Measurements from ENCODE around the gene HPGDS. TPM values are rescaled to one million over a fixed set of nuclear protein-coding genes. Genes with fewer than 3 reads are reported as not detected.

The HPGDS gene
- polyA plus RNA-seq, 1 of the 3 experiments (the other 2 are of a cell fraction) = not detected

GRCh38 chr4:94378047-94378446 lies 35.4 kb upstream of the HPGDS start (continued):
- TF ChIP-seq REST (IDR thresholded peaks at IDR 0.05; ENCODE audit: low read depth, low read length) = no peak
- TF ChIP-seq TEAD4 (IDR thresholded peaks at IDR 0.05; ENCODE audit: borderline replicate concordance, insufficient read depth) = no peak
- TF ChIP-seq MAX (IDR thresholded peaks at IDR 0.05; ENCODE audit: low read depth) = no peak

GRCh38 chr4:94377294-94377693 lies 34.7 kb upstream of the HPGDS start:
- Histone ChIP-seq H3K9me3 (no peaks in the 10 kb centered on the region), H3K4me2 (no peak overlapping the region), H3K9ac (no peak overlapping the region), H3F3A (replicated peaks; ENCODE audit: insufficient read depth) (no peaks in the 10 kb centered on the region), H3K4me1 (ENCODE audit: control insufficient read depth in 1 of 2, insufficient read depth in 2 of 2, low read depth in 1 of 2, low read length in 1 of 2) (no peaks in the 10 kb centered on the region), H3K27me3 (ENCODE audit: insufficient read depth) (no peaks in the 10 kb centered on the region), H4K20me1 (ENCODE audit: insufficient read depth) (no peaks in the 10 kb centered on the region), H3K36me3 (replicated peaks in 1 of 2; ENCODE audit: control insufficient read depth in 1 of 2, insufficient read depth in 2 of 2, low read length in 1 of 2) (no peaks in the 10 kb centered on the region), H3K79me2 (ENCODE audit: insufficient read depth) (no peaks in the 10 kb centered on the region), H3K4me3 (ENCODE audit: low read depth in 2 of 2, low read length in 1 of 2) (no peak overlapping the region), H2AFZ (ENCODE audit: low read depth) (no peak overlapping the region), H3K9me2 (no peaks in the 10 kb centered on the region), H3K27ac (ENCODE audit: low read depth in 2 of 2, low read length in 1 of 2) (no peak overlapping the region)
- 80% methylated on average over 2 of the region's 2 CpGs for WGBS (ENCODE audit: low lambda C conversion rate)
- TF ChIP-seq PBX3 (IDR thresholded peaks at IDR 0.05) = no peak
- no peak for TF ChIP-seq ELF1 (IDR thresholded peaks at IDR 0.05)
- TF ChIP-seq RAD21 (IDR thresholded peaks at IDR 0.05; ENCODE audit: low read length) = no peak
- no peak for TF ChIP-seq EZH2phosphoT487 (IDR thresholded peaks at IDR 0.05; ENCODE audit: borderline replicate concordance, low read depth)
- TF ChIP-seq TCF12 (IDR thresholded peaks at IDR 0.05) = no peak
- TF ChIP-seq CTCF (IDR thresholded peaks at IDR 0.05) = no peak
- no peak for TF ChIP-seq SIN3A (IDR thresholded peaks at IDR 0.05; ENCODE audit: borderline replicate concordance, low read depth, low read length)
- POLR2A ChIA-PET = no interaction called here
- no peak for DNase-seq
- CTCF ChIA-PET = interaction anchor here (1.1 to 1.5 kb wide), 3 partner anchors 13 to 30 kb away, joined by 3 to 6 read pairs (median 5); no protein-coding TSS in a partner anchor

All from SK-N-SH (cell line).